SK-N-SH (cell line): Measurements from ENCODE around the gene PKN2. TPM values are rescaled to one million over a fixed set of nuclear protein-coding genes. Genes with fewer than 3 reads are reported as not detected.

Experiments
- CTCF ChIA-PET: fragments of 300-600, 350-600 bp; formaldehyde crosslinking; extraction: SDS; loops from one replicate; lab custom pipeline; 2021; lab: Yijun Ruan, JAX
- POLR2A ChIA-PET: fragments of 350-600 bp; sonication (Branson Sonifier 250); formaldehyde crosslinking; extraction: SDS; loops from one replicate; lab custom pipeline; 2020; ENCODE audit warnings: antibody characterized with exemption, inconsistent platforms; lab: Yijun Ruan, JAX
- DNase-seq: peaks from one replicate; pipeline ENCODE4 v3.0.0; 2012
- H2AFZ ChIP-seq: fragments of 200-600 bp; sonication (generic); 2 replicates; pipeline ENCODE4 v1.8.1; 2016; ENCODE audit warnings: antibody characterized with exemption, mild to moderate bottlenecking, low read depth
- H3F3A ChIP-seq: fragments of 200-600 bp; sonication (generic); replicated peaks from 2 replicates; pipeline ENCODE3; 2016; ENCODE audit warnings: antibody characterized with exemption, mild to moderate bottlenecking; ENCODE audit not compliant: insufficient read depth
- H3K27ac ChIP-seq, 2 experiments: fragments of 200-500 bp in 1 of 2; fragments of 200-600 bp in 1 of 2; sonication (Bioruptor generic) in 1 of 2; sonication (generic), shearing (Covaris generic) in 1 of 2; 2 replicates each; pipeline versions ENCODE4 v1.5.1 to v1.6.1; 2014 to 2016; ENCODE audit warnings: low read depth in 2 of 2, inconsistent platforms in 1 of 2, low read length in 1 of 2, mild to moderate bottlenecking in 1 of 2, mixed read lengths in 1 of 2
- H3K27me3 ChIP-seq: fragments of 200-600 bp; sonication (generic), shearing (Covaris generic); 2 replicates; pipeline ENCODE4 v1.6.1; 2016; ENCODE audit warnings: mixed run types; ENCODE audit not compliant: insufficient read depth
- H3K36me3 ChIP-seq, 2 experiments: fragments of 200-500 bp in 1 of 2; fragments of 200-600 bp in 1 of 2; sonication (Bioruptor generic) in 1 of 2; sonication (generic) in 1 of 2; replicated peaks in 1 of 2; 2 replicates each; pipeline versions ENCODE3 to v1.5.1; 2014 to 2016; ENCODE audit warnings: low read length in 1 of 2, mild to moderate bottlenecking in 1 of 2; ENCODE audit not compliant: insufficient read depth in 2 of 2, control insufficient read depth in 1 of 2
- H3K4me1 ChIP-seq, 2 experiments: fragments of 200-500 bp in 1 of 2; fragments of 200-600 bp in 1 of 2; sonication (Bioruptor generic) in 1 of 2; sonication (generic), shearing (Covaris generic) in 1 of 2; 2 replicates each; pipeline versions ENCODE4 v1.5.1 to v1.6.1; 2014 to 2016; ENCODE audit warnings: low read depth in 1 of 2, low read length in 1 of 2, mixed run types in 1 of 2; ENCODE audit not compliant: insufficient read depth in 2 of 2, control insufficient read depth in 1 of 2
- H3K4me2 ChIP-seq: fragments of 200-600 bp; sonication (generic), shearing (Covaris generic); 2 replicates; pipeline ENCODE4 v1.6.1; 2017; ENCODE audit warnings: mixed run types
- H3K4me3 ChIP-seq, 2 experiments: fragments of 200-500 bp in 1 of 2; fragments of 200-600 bp in 1 of 2; sonication (Bioruptor generic) in 1 of 2; sonication (generic), shearing (Covaris generic) in 1 of 2; 2 replicates each; pipeline versions ENCODE4 v1.5.1 to v1.8.1; 2014 to 2016; ENCODE audit warnings: low read depth in 2 of 2, inconsistent platforms in 1 of 2, low read length in 1 of 2, mild to moderate bottlenecking in 1 of 2, mixed read lengths in 1 of 2, moderate library complexity in 1 of 2
- H3K79me2 ChIP-seq: fragments of 200-600 bp; sonication (generic); 2 replicates; pipeline ENCODE4 v1.8.1; 2017; ENCODE audit warnings: mild to moderate bottlenecking; ENCODE audit not compliant: insufficient read depth
- H3K9ac ChIP-seq: fragments of 200-600 bp; sonication (generic); 2 replicates; pipeline ENCODE4 v1.6.1; 2017; ENCODE audit warnings: mixed run types
- H3K9me2 ChIP-seq: fragments of 200-600 bp; sonication (generic); 2 replicates; pipeline ENCODE4 v1.6.1; 2017; ENCODE audit warnings: mixed run types
- H3K9me3 ChIP-seq: fragments of 200-600 bp; sonication (generic); 2 replicates; pipeline ENCODE4 v1.6.1; 2017; ENCODE audit warnings: mixed run types, mild to moderate bottlenecking, moderate library complexity
- H4K20me1 ChIP-seq: fragments of 200-600 bp; sonication (generic); 2 replicates; pipeline ENCODE4 v1.6.1; 2017; ENCODE audit warnings: mild to moderate bottlenecking, mixed run types; ENCODE audit not compliant: insufficient read depth
- ELF1 ChIP-seq: IDR thresholded peaks from 2 replicates; pipeline ENCODE4 v1.4.0; 2012
- EP300 ChIP-seq, 2 experiments: IDR thresholded peaks; 2 replicates each; pipeline versions ENCODE4 v1.4.0 to v1.6.1; 2012; ENCODE audit warnings: borderline replicate concordance in 1 of 2, low read depth in 1 of 2, low read length in 1 of 2
- FOXM1 ChIP-seq: IDR thresholded peaks from 2 replicates; pipeline ENCODE4 v1.4.0; 2012; ENCODE audit warnings: low read depth, mild to moderate bottlenecking
- GABPA ChIP-seq: IDR thresholded peaks from 2 replicates; pipeline ENCODE4 v1.4.0; 2012; ENCODE audit warnings: low read depth, mild to moderate bottlenecking
- GATA2 ChIP-seq: sonication (generic); formaldehyde crosslinking; IDR thresholded peaks from 2 replicates; pipeline ENCODE4 v1.5.0; 2020; ENCODE audit warnings: mild to moderate bottlenecking, missing genetic modification reagents
- JUND ChIP-seq: IDR thresholded peaks from 2 replicates; pipeline ENCODE4 v1.4.0; 2012
- MEF2A ChIP-seq: IDR thresholded peaks from 2 replicates; pipeline ENCODE4 v1.4.0; 2012; ENCODE audit warnings: low read depth, borderline replicate concordance
- MXI1 ChIP-seq: IDR thresholded peaks from 2 replicates; pipeline ENCODE4 v1.6.1; 2012; ENCODE audit warnings: mild to moderate bottlenecking, low read depth, low read length, improper control_type of control experiment
- NFIC ChIP-seq: IDR thresholded peaks from 2 replicates; pipeline ENCODE4 v1.4.0; 2012; ENCODE audit warnings: borderline replicate concordance
- POLR2AphosphoS5 ChIP-seq: IDR thresholded peaks from 2 replicates; pipeline ENCODE4 v1.6.1; 2012; ENCODE audit warnings: low read depth, low read length
- RAD21 ChIP-seq: IDR thresholded peaks from 2 replicates; pipeline ENCODE4 v1.6.1; 2012; ENCODE audit warnings: mild to moderate bottlenecking, low read length
- RCOR1 ChIP-seq: fragments of 150-350 bp; IDR thresholded peaks from 2 replicates; pipeline ENCODE4 v1.6.1; 2017; ENCODE audit warnings: antibody characterized with exemption, low read length
- RXRA ChIP-seq: IDR thresholded peaks from 2 replicates; pipeline ENCODE4 v1.4.0; 2012; ENCODE audit warnings: low read depth, mild to moderate bottlenecking, borderline replicate concordance
- SIN3A ChIP-seq: IDR thresholded peaks from 2 replicates; pipeline ENCODE4 v1.6.1; 2012; ENCODE audit warnings: low read depth, mild to moderate bottlenecking, low read length, moderate library complexity, borderline replicate concordance
- SMC3 ChIP-seq: IDR thresholded peaks from 2 replicates; pipeline ENCODE4 v1.6.1; 2012; ENCODE audit warnings: low read depth, low read length, improper control_type of control experiment
- TCF12 ChIP-seq: IDR thresholded peaks from 2 replicates; pipeline ENCODE4 v1.4.0; 2012
- YY1 ChIP-seq: IDR thresholded peaks from 2 replicates; pipeline ENCODE4 v1.4.0; 2012; ENCODE audit warnings: low read depth, mild to moderate bottlenecking
- WGBS: methylation state at CpG from one replicate; pipeline ENCODE4 v1.1.6; 2017; ENCODE audit warnings: low lambda C conversion rate; 5-methylcytosine and 5-hydroxymethylcytosine counted together
- polyA plus RNA-seq, 3 experiments: library from polyadenylated mRNA; depleted of rRNA; stranded (reverse); fragments of >200 nt; gene quantifications; 2 replicates each; pipeline ENCODE4 v1.2.3, GENCODE V29; 2012
- TF ChIP-seq, protein P1 (sequence below): fragments of 200-600 bp; sonication (generic); IDR thresholded peaks from 2 replicates; pipeline ENCODE4 v1.6.1; 2017; ENCODE audit warnings: antibody characterized with exemption, mild to moderate bottlenecking, moderate library complexity
- TF ChIP-seq, protein P2 (sequence below): fragments of 150-350 bp; IDR thresholded peaks from 2 replicates; pipeline ENCODE4 v1.6.1; 2017; ENCODE audit warnings: antibody characterized with exemption, low read length, low read depth, borderline replicate concordance

The PKN2 gene
- polyA plus RNA-seq, 1 of the 3 experiments (the other 2 are of a cell fraction) = 6.8 TPM

DNA sequence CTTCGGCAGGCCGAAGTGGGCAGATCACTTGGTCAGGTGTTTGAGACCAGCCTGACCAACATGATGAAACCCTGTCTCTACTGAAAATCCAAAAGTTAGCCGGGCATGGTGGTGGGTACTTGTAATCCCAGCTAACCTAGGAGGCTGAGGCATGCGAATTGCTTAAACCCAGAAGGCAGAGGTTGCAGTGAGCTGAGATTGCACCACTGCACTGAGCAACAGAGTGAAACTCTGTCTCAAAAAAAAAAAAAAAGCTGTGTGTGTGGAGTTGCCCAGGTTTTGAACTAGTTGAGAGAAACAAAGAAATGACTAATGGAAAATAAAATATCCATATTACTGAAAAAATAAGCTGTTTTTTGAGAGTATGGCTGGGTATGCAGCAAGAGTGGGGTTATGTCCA lies 107.1 kb downstream of the PKN2 start:
- Histone ChIP-seq H3K9me2 (no peaks in the 10 kb centered on the region), H3K4me3 (no peak overlapping the region), H3K4me1 (no peaks in the 10 kb centered on the region), H3K27ac (no peak overlapping the region), H4K20me1 (no peaks in the 10 kb centered on the region), H3K4me2 (no peak overlapping the region), H3K79me2 (no peaks in the 10 kb centered on the region), H3K9me3 (no peaks in the 10 kb centered on the region), H2AFZ (no peak overlapping the region)
- POLR2A ChIA-PET = no interaction called here
- 89% methylated on average over 4 of the region's 4 CpGs for WGBS
- CTCF ChIA-PET = interaction anchor here (0.8 kb wide), 1 partner anchor 9 kb away, joined by 3 read pairs; no protein-coding TSS in a partner anchor
- DNase-seq = no peak
- TF ChIP-seq TCF12 (no peak), MXI1 (no peak), POLR2AphosphoS5 (no peak), NFIC (no peak), RXRA (no peak), RCOR1 (no peak), GATA2 (CRISPR knock-in tag) (no peak), MEF2A (no peak), FOXM1 (no peak), GABPA (no peak), ELF1 (no peak), SMC3 (no peak), SIN3A (no peak), JUND (no peak), YY1 (no peak)
- TF ChIP-seq, protein P1, sequence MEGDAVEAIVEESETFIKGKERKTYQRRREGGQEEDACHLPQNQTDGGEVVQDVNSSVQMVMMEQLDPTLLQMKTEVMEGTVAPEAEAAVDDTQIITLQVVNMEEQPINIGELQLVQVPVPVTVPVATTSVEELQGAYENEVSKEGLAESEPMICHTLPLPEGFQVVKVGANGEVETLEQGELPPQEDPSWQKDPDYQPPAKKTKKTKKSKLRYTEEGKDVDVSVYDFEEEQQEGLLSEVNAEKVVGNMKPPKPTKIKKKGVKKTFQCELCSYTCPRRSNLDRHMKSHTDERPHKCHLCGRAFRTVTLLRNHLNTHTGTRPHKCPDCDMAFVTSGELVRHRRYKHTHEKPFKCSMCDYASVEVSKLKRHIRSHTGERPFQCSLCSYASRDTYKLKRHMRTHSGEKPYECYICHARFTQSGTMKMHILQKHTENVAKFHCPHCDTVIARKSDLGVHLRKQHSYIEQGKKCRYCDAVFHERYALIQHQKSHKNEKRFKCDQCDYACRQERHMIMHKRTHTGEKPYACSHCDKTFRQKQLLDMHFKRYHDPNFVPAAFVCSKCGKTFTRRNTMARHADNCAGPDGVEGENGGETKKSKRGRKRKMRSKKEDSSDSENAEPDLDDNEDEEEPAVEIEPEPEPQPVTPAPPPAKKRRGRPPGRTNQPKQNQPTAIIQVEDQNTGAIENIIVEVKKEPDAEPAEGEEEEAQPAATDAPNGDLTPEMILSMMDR = no peak
- TF ChIP-seq, all 33 proteins: peak for 0
- Histone ChIP-seq H3F3A (peaks cover 3% of the 10 kb centered on the region), H3K27me3 (no peaks in the 10 kb centered on the region), H3K36me3 (peaks cover 35 to 71% of the 10 kb centered on the region in 2 experiments), H3K9ac (no peak overlapping the region)

DNA sequence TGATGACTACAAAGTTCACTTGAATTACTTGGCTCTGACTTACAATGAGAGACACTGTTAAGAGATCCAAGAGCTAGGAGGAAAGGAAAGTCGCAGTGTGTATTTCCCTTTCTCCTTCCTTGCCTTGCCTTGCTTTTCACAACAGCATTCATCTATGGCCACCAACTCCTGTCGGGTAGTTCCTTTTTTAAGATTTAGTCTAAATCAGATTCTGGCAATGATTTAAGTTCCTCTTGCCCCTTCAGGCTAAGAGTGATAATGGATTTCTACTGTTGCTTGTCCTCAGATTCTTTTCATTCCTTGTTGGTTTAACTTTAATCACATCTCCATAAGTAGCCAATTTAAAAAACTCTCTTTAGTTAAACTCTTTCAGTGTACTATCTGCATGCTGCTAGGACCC lies 115.4 kb downstream of the PKN2 start:
- no peaks in the 10 kb centered on the region for H3K9me2 ChIP-seq
- peaks cover 20% of the 10 kb centered on the region for H3F3A ChIP-seq
- peaks cover 5% of the 10 kb centered on the region; the same call in 1 of the 2 replicates for H3K9me3 ChIP-seq
- 89% methylated on average over 2 of the region's 2 CpGs for WGBS
- H3K4me1 ChIP-seq = 0 out of 4 replicates have a peak, but pooled peaks cover 0 to 6% of the 10 kb centered on the region in 2 experiments
- H3K36me3 ChIP-seq = peaks cover 28 to 64% of the 10 kb centered on the region in 2 experiments
- H3K9ac ChIP-seq = no peak overlapping the region
- no peak overlapping the region for H2AFZ ChIP-seq
- ChIA-PET POLR2A (no interaction called here), CTCF (interaction anchor here (0.7 to 1.2 kb wide), 2 partner anchors 8 to 1223 kb away, joined by 3 to 4 read pairs; no protein-coding TSS in a partner anchor)
- H3K4me2 ChIP-seq = no peak overlapping the region
- H3K27me3 ChIP-seq = no peaks in the 10 kb centered on the region
- H4K20me1 ChIP-seq = no peaks in the 10 kb centered on the region
- no peaks in the 10 kb centered on the region for H3K79me2 ChIP-seq
- H3K27ac ChIP-seq = no peak overlapping the region
- no peak for DNase-seq
- no peak overlapping the region for H3K4me3 ChIP-seq
- no peak for TF ChIP-seq YY1
- TF ChIP-seq, protein P2, sequence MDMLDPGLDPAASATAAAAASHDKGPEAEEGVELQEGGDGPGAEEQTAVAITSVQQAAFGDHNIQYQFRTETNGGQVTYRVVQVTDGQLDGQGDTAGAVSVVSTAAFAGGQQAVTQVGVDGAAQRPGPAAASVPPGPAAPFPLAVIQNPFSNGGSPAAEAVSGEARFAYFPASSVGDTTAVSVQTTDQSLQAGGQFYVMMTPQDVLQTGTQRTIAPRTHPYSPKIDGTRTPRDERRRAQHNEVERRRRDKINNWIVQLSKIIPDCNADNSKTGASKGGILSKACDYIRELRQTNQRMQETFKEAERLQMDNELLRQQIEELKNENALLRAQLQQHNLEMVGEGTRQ = no peak
- TF ChIP-seq GATA2 (CRISPR knock-in tag) = no peak
- TF ChIP-seq TCF12 = no peak
- TF ChIP-seq, protein P1 = no peak
- TF ChIP-seq RAD21 = no peak
- TF ChIP-seq RCOR1 = no peak
- no peak for TF ChIP-seq FOXM1
- no peak for TF ChIP-seq EP300 (IDR thresholded peaks at IDR 0.05; ENCODE audit: borderline replicate concordance in 1 of 2, low read depth in 1 of 2, low read length in 1 of 2)
- TF ChIP-seq POLR2AphosphoS5 = no peak
- TF ChIP-seq SIN3A = no peak
